ENCODE measurements around the gene SLC2A4RG. TPM values are rescaled to one million over a fixed set of nuclear protein-coding genes. Genes with fewer than 3 reads are reported as not detected.
A peak's percentile ranks its signal among the peaks of the same experiment; 100 is the strongest.

SLC2A4RG gene
- total RNA-seq, 1 donor from 2014 or later = 65.6 TPM

DNA sequence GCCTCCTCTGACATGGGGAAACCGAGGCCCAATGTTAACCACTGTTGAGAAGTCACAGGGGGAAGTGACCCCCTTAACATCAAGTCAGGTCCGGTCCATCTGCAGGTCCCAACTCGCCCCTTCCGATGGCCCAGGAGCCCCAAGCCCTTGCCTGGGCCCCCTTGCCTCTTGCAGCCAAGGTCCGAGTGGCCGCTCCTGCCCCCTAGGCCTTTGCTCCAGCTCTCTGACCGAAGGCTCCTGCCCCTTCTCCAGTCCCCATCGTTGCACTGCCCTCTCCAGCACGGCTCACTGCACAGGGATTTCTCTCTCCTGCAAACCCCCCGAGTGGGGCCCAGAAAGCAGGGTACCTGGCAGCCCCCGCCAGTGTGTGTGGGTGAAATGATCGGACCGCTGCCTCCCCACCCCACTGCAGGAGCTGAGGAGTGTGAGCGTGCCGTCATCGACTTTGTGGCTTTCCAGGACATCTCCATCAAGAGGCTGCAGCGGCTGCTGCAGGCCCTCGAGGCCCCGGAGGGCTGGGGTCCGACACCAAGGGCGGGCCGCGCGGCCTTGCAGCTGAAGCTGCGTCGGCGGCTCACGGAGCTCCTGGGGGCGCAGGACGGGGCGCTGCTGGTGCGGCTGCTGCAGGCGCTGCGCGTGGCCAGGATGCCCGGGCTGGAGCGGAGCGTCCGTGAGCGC is 41.6 kb upstream of the SLC2A4RG start:
- peak overlapping the region; percentile 58 for H3K9ac ChIP-seq (ENCODE audit: low read length)
- H3K27ac ChIP-seq (ENCODE audit: low read depth, low read length) = peak overlapping the region; percentile 87

DNA sequence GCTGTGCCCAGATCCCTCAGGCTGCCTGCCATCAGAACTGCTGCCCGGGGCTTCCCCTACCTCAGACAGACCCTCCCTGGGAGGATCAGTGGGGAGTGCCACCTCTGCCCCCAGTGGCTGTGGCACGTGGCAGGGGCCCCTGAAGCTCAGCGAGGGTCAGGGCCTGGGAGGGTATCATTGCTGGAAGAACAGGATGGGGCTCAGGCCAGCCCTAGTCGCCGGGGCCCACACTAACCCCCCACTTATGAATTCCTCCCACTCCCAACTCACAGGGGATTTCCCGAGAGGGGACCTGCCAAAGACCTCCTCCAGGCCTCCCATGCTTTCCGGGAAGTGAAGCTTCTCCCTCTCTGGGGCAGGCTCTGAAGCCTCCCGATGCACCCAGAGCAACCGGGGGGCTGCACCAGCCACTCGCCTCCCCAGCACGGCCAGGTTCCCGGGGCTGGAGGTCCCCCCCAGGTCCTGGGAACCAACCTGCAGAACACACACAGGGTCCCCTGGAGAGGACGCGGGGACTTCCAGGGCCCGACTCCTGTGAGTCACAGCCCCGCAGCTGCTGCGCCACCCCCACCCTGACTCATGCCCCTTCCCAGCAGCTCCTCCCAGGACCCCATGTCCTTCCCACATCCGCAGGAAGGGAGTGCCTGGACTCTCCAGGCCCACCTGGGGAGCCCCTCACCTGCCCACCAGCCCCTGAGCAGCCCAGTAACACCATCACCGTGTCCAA is 40.7 kb upstream of the SLC2A4RG start:
- FAIRE-seq (peak; percentile 45), DNase-seq (ENCODE audit: low read depth) (peak; percentile 86)
- Histone ChIP-seq H3K9me3 (ENCODE audit: insufficient read depth, low read depth, low read length) (no peaks in the 10 kb centered on the region), H3K4me2 (ENCODE audit: low read length) (peak overlapping the region; percentile 82), H3K36me3 (ENCODE audit: insufficient read depth, low read length) (no peaks in the 10 kb centered on the region), H4K20me1 (ENCODE audit: insufficient read depth, low read length) (no peaks in the 10 kb centered on the region), H3K27ac (ENCODE audit: low read depth, low read length) (peak overlapping the region; percentile 87), H3K4me3 (ENCODE audit: insufficient read depth, low read depth, low read length) (no peak overlapping the region), H3K79me2 (ENCODE audit: insufficient read depth, low read length) (peaks cover 21% of the 10 kb centered on the region), H2AFZ (ENCODE audit: low read depth, low read length) (no peak overlapping the region), H3K4me1 (ENCODE audit: insufficient read depth, low read length) (peaks cover 36% of the 10 kb centered on the region), H3K27me3 (ENCODE audit: insufficient read depth, low read length) (no peaks in the 10 kb centered on the region), H3K9ac (ENCODE audit: low read length) (peak overlapping the region; percentile 72)
- peak overlapping the region; percentile 78 for H3K27ac Mint-ChIP-seq (ENCODE audit: unreplicated experiment)
- no peaks in the 10 kb centered on the region for H3K9me3 Mint-ChIP-seq (ENCODE audit: unreplicated experiment)
- H3K4me1 Mint-ChIP-seq (ENCODE audit: low read depth, unreplicated experiment) = peaks cover 6% of the 10 kb centered on the region
- H3K27me3 Mint-ChIP-seq (ENCODE audit: low read depth, unreplicated experiment) = no peaks in the 10 kb centered on the region
- peaks cover 2% of the 10 kb centered on the region for H3K36me3 Mint-ChIP-seq (ENCODE audit: low read depth, unreplicated experiment)
- no peak for TF ChIP-seq CTCF (IDR thresholded peaks at IDR 0.05; ENCODE audit: insufficient read depth, low read depth, low read length)
- no peak for TF ChIP-seq EZH2 (IDR thresholded peaks at IDR 0.05; ENCODE audit: insufficient read depth, low read length)
- no peak overlapping the region for H3K4me3 Mint-ChIP-seq (ENCODE audit: unreplicated experiment)

More for the DNA sequence above, 41.6 kb upstream of the SLC2A4RG start:
- H3K27me3 ChIP-seq (ENCODE audit: insufficient read depth, low read length) = no peaks in the 10 kb centered on the region
- Mint-ChIP-seq H3K4me1 (ENCODE audit: low read depth, unreplicated experiment) (peaks cover 6% of the 10 kb centered on the region), H3K36me3 (ENCODE audit: low read depth, unreplicated experiment) (peaks cover 2% of the 10 kb centered on the region), H3K27me3 (ENCODE audit: low read depth, unreplicated experiment) (no peaks in the 10 kb centered on the region), H3K4me3 (ENCODE audit: unreplicated experiment) (peak overlapping the region; percentile 40), H3K9me3 (ENCODE audit: unreplicated experiment) (no peaks in the 10 kb centered on the region), H3K27ac (ENCODE audit: unreplicated experiment) (no peak overlapping the region)
- H3K4me1 ChIP-seq (ENCODE audit: insufficient read depth, low read length) = peaks cover 36% of the 10 kb centered on the region
- H3K4me3 ChIP-seq (ENCODE audit: insufficient read depth, low read depth, low read length) = no peak overlapping the region
- peak overlapping the region; percentile 82 for H3K4me2 ChIP-seq (ENCODE audit: low read length)
- no peaks in the 10 kb centered on the region for H3K9me3 ChIP-seq (ENCODE audit: insufficient read depth, low read depth, low read length)
- DNase-seq (ENCODE audit: low read depth) (no peak), FAIRE-seq (no peak)
- H3K36me3 ChIP-seq (ENCODE audit: insufficient read depth, low read length) = no peaks in the 10 kb centered on the region
- H2AFZ ChIP-seq (ENCODE audit: low read depth, low read length) = no peak overlapping the region
- H3K79me2 ChIP-seq (ENCODE audit: insufficient read depth, low read length) = peaks cover 19% of the 10 kb centered on the region
- TF ChIP-seq EZH2 (IDR thresholded peaks at IDR 0.05; ENCODE audit: insufficient read depth, low read length) (no peak), CTCF (IDR thresholded peaks at IDR 0.05; ENCODE audit: insufficient read depth, low read depth, low read length) (no peak)
- no peaks in the 10 kb centered on the region for H4K20me1 ChIP-seq (ENCODE audit: insufficient read depth, low read length)
